AG10803 (cell line): ENCODE data around the gene FOXJ3.

Experiments used
- DNase-seq: peaks from one replicate; pipeline ENCODE4 v3.0.0; 2010; ENCODE audit warnings: low read depth
- H3K4me3 ChIP-seq: 2 replicates; pipeline ENCODE4 v1.5.1; 2011; ENCODE audit warnings: mild to moderate bottlenecking, low read length, control low read depth
- TF ChIP-seq, protein P1 (sequence below): conservative IDR thresholded peaks from 2 replicates; pipeline ENCODE4 v1.5.1; 2011; ENCODE audit warnings: mild to moderate bottlenecking, low read length, control low read depth, inconsistent platforms

The FOXJ3 gene

DNA sequence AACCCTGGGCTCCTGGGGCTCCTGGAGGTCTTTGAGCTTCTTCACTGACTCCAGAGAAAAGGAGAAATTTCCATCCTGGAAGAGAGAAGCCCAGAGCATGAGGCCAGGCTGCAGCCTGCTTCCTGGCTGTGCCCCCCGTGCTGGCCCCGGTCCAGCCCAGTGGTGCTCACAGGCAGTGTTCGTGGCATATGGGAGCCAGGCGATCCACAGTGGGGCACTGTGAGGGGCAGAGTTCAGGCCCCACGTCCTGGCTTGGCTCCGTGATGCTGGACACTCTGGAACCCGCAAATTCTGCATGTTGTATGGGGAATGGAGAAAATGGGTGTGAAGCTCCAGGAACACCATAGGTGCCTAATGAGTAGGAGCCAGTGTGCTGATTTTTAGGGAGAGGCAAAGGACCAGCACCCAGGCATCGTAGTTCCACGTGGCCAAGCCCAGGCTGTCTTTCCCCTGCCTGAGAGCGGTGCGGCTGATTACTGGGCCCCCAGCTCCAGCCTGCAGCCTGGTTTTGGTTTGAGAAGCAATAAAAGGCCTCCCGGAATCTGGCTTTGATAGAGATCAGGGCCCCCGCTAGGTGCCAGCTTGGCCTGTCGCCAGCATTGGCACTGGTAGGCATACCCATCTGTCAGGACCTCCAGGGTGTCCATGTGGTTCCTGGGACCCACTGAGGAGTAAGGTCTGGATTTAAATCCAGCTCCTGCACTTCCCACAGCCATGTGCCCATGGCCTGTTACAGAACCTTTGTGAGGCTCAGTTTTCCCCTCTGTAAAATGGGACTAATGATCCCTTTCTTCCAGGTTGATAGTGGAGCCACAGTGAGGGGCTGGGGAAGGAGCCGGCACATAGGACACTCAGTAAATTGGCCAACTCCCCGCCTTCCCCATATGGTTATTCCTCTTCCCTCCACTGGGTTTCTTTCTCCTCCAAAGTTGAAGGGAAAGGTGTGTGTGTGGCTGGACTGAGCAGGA is 171.2 kb downstream of the FOXJ3 start:
- DNase-seq: no peak
- H3K4me3 ChIP-seq: no peak overlapping the region
- TF ChIP-seq, protein P1, sequence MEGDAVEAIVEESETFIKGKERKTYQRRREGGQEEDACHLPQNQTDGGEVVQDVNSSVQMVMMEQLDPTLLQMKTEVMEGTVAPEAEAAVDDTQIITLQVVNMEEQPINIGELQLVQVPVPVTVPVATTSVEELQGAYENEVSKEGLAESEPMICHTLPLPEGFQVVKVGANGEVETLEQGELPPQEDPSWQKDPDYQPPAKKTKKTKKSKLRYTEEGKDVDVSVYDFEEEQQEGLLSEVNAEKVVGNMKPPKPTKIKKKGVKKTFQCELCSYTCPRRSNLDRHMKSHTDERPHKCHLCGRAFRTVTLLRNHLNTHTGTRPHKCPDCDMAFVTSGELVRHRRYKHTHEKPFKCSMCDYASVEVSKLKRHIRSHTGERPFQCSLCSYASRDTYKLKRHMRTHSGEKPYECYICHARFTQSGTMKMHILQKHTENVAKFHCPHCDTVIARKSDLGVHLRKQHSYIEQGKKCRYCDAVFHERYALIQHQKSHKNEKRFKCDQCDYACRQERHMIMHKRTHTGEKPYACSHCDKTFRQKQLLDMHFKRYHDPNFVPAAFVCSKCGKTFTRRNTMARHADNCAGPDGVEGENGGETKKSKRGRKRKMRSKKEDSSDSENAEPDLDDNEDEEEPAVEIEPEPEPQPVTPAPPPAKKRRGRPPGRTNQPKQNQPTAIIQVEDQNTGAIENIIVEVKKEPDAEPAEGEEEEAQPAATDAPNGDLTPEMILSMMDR: no peak

- TF ChIP-seq, protein P1: no peak
- DNase-seq: no peak
Observed at GRCh38 chr1:42163114-42163513, 171.9 kb downstream of the FOXJ3 start.

DNA sequence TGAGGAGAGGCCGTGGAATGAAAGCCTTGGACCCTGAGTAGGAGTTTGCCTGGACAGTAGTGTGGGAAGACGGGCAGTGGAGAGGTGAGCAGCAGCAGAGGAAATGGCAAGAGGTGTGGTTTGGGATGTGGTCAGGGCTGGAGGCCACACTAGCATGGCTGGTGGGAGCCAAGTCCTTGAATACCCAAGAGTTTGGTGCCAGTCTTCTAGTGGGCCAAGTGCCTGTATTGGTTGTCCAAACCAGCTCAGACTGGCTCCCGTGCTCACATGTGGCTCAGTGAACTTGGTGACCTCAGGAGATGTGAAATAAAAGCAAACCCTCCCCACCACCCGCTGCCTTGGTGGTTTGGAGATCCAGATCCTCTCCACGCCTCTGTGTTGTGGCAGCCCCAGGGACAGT is 172.9 kb downstream of the FOXJ3 start:
- TF ChIP-seq, protein P1: no peak
- H3K4me3 ChIP-seq: no peak overlapping the region
- no peak for DNase-seq

More at GRCh38 chr1:42163114-42163513, 171.9 kb downstream of the FOXJ3 start:
- H3K4me3 ChIP-seq: no peak overlapping the region

DNA sequence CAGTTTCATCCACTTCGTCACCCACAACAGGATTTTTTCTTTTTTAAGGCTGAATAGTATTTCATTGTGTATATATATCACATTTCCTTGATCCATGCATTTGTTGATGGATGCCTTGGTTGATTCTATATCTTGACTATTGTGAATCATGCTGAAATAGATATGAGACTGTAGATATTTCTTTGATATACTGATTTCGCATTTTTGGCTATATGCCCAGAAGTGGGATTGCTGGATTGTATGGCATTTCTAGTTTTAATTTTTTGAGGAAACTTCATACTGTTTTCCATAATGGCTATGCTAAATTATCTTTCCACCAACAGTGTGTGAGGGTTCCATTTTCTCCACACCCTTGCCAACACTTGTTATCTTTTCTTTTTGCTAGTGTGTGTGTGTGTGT is 176.8 kb downstream of the FOXJ3 start:
- TF ChIP-seq, protein P1: no peak
- DNase-seq: no peak
- H3K4me3 ChIP-seq: no peak overlapping the region

GRCh38 chr1:42157667-42158066 is 177.4 kb downstream of the FOXJ3 start:
- TF ChIP-seq, protein P1: no peak
- H3K4me3 ChIP-seq: no peak overlapping the region
- no peak for DNase-seq

DNA sequence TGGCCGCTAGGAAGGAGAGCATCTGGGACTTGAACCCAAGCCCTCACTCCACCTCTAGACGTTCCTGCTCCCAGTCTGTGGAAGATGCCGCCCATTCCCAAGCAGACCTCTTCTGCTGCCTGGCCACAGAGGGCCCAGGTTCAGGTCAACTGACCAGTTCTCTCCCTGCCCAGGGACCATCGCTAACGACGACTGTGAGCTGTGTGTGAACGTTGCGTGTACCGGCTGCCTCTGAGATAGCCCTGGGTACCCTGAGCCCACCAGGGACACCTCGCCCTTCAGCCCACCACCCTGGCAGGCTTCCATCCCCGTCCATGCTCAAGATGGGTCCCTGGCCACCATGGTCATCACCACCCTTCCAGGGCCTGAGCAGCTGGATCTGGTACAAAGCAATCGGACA is 179.7 kb downstream of the FOXJ3 start:
- no peak for DNase-seq
- H3K4me3 ChIP-seq: no peak overlapping the region
- TF ChIP-seq, protein P1: no peak

GRCh38 chr1:42154685-42155084 is 180.3 kb downstream of the FOXJ3 start:
- no peak for DNase-seq
- TF ChIP-seq, protein P1: no peak
- no peak overlapping the region for H3K4me3 ChIP-seq
